ENCODE measurements around the gene TM4SF4. TPM values are rescaled to one million over a fixed set of nuclear protein-coding genes. Genes with fewer than 3 reads are reported as not detected.

Gene TM4SF4
- total RNA-seq, 1 experiment from 2014 or later = not detected

GRCh38 chr3:149538371-149538770, 63.9 kb downstream of the TM4SF4 start:
- H3K9me3 ChIP-seq (ENCODE audit: control insufficient read depth, low read depth, low read length) = no peaks in the 10 kb centered on the region
- TF ChIP-seq CTCF (conservative IDR thresholded peaks at IDR 0.05) = no peak
- H2BK12ac ChIP-seq (ENCODE audit: insufficient read length, low read depth, low read length) = no peak overlapping the region

More at GRCh38 chr3:149538371-149538770, 63.9 kb downstream of the TM4SF4 start:
- peaks cover 5 to 15% (median 7%) of the 10 kb centered on the region in 3 experiments; a peak in 5 of 7 replicates for H3K36me3 Mint-ChIP-seq (ENCODE audit: insufficient read depth in 1 of 3, low read depth in 3 of 3)
- H3K27ac Mint-ChIP-seq = no peak overlapping the region
- no peak overlapping the region for H3K27ac ChIP-seq (ENCODE audit: insufficient read length, low read depth, low read length)
- no peaks in the 10 kb centered on the region for H3K79me1 ChIP-seq (ENCODE audit: insufficient read depth, low read depth, low read length, poor library complexity, severe bottlenecking)
- no peak overlapping the region for H2AK5ac ChIP-seq (ENCODE audit: insufficient read length, low read length)
- H2BK15ac ChIP-seq (ENCODE audit: low read depth, low read length) = no peak overlapping the region
- no peak overlapping the region for H3K18ac ChIP-seq (ENCODE audit: insufficient read length, low read depth, low read length)
- no peak overlapping the region for H2AFZ ChIP-seq (ENCODE audit: low read length)
- no peak overlapping the region for H3K9ac ChIP-seq (ENCODE audit: extremely low read depth, insufficient read length, low read length)
- H4K91ac ChIP-seq (ENCODE audit: insufficient read length, low read depth, low read length) = no peak overlapping the region
- no peak overlapping the region for H3K56ac ChIP-seq (ENCODE audit: insufficient read length, low read depth, low read length)
- H3K27me3 ChIP-seq (ENCODE audit: insufficient read depth, low read length) = no peaks in the 10 kb centered on the region
- H3K27me3 Mint-ChIP-seq (ENCODE audit: low read depth) = no peaks in the 10 kb centered on the region
- H3K4me1 Mint-ChIP-seq = peaks cover 32 to 38% of the 10 kb centered on the region in 2 experiments
- no peak overlapping the region for H2BK5ac ChIP-seq (ENCODE audit: insufficient read length, low read length)
- H3K9me3 Mint-ChIP-seq = no peaks in the 10 kb centered on the region
- no peak overlapping the region for H3K4me2 ChIP-seq (ENCODE audit: insufficient read depth, insufficient read length, low read length)
- H3K4ac ChIP-seq (ENCODE audit: low read depth, low read length) = no peak overlapping the region
- H4K5ac ChIP-seq (ENCODE audit: insufficient read length, low read depth, low read length) = no peak overlapping the region
- H3K4me3 Mint-ChIP-seq = no peak overlapping the region
- no peak for DNase-seq
- H2BK120ac ChIP-seq (ENCODE audit: low read depth, low read length, poor library complexity, severe bottlenecking) = no peak overlapping the region
- H3K79me2 ChIP-seq (ENCODE audit: insufficient read depth, low read length) = no peaks in the 10 kb centered on the region
- peaks cover 2% of the 10 kb centered on the region; the same call in 1 of the 2 replicates for H3K4me1 ChIP-seq (ENCODE audit: insufficient read depth, low read length)
- no peak overlapping the region for H3K23ac ChIP-seq (ENCODE audit: insufficient read length, low read depth, low read length)
- no peak overlapping the region for H3T11ph ChIP-seq (ENCODE audit: low read length)
- WGBS (ENCODE audit: extremely low coverage, insufficient read length, low lambda C conversion rate) = no CpG with 5 or more reads among the region's 1 CpG
- no peak overlapping the region for H4K8ac ChIP-seq (replicated peaks; ENCODE audit: insufficient read length, low read depth, low read length)
- no peak overlapping the region for H2BK20ac ChIP-seq (ENCODE audit: low read depth, low read length, poor library complexity, severe bottlenecking)
- no peaks in the 10 kb centered on the region for H3K23me2 ChIP-seq (ENCODE audit: insufficient read length, low read depth, low read length, poor library complexity, severe bottlenecking)
- no peaks in the 10 kb centered on the region for H4K20me1 ChIP-seq (ENCODE audit: control insufficient read depth, insufficient read depth, insufficient read length)
- H3K14ac ChIP-seq (ENCODE audit: insufficient read depth, low read length) = no peak overlapping the region
